ENCODE measurements around the gene ISG20L2. TPM values are rescaled to one million over a fixed set of nuclear protein-coding genes. Genes with fewer than 3 reads are reported as not detected.

ISG20L2 gene
- total RNA-seq, 1 donor from 2014 or later, result 23.7 TPM

GRCh38 chr1:156727926-156728598, 504 bp downstream of the ISG20L2 start, which contains the start of gene METTL25B:
TSS of gene METTL25B (plus strand) at chr1:156728469. CDS start at chr1:156729105, 636 bp downstream.
- Mint-ChIP-seq H3K27ac (peak within 1 kb of the TSS; percentile 90), H3K4me1 (peaks cover 13% of the 10 kb centered on the region), H3K9me3 (no peaks in the 10 kb centered on the region), H3K4me3 (no peak within 1 kb of the TSS), H3K36me3 (peaks cover 23% of the 10 kb centered on the region), H3K27me3 (ENCODE audit: insufficient read depth, low read depth) (peaks cover 5% of the 10 kb centered on the region)
- peaks cover 71% of the 10 kb centered on the region for H3K79me2 ChIP-seq (ENCODE audit: low read depth)
- TF ChIP-seq EZH2phosphoT487 (IDR thresholded peaks at IDR 0.05) (no peak), EZH2 (IDR thresholded peaks at IDR 0.05) (no peak), CTCF (IDR thresholded peaks at IDR 0.05) (no peak)
- no peaks in the 10 kb centered on the region for H3K27me3 ChIP-seq
- peaks cover 29% of the 10 kb centered on the region for H3K4me1 ChIP-seq
- no peaks in the 10 kb centered on the region for H3K9me3 ChIP-seq (ENCODE audit: low read depth)
- peak within 1 kb of the TSS; percentile 97 for H3K9ac ChIP-seq
- peak within 1 kb of the TSS; percentile 98 for H3K4me2 ChIP-seq
- H3K27ac ChIP-seq, result peak within 1 kb of the TSS; percentile 97
- H2AFZ ChIP-seq (replicated peaks), result peak within 1 kb of the TSS; percentile 78
- H3K4me3 ChIP-seq, result peak within 1 kb of the TSS; percentile 100
- H4K20me1 ChIP-seq (ENCODE audit: low read depth), result peaks cover 58% of the 10 kb centered on the region
- no peaks in the 10 kb centered on the region for H3K36me3 ChIP-seq
- H3F3A ChIP-seq (ENCODE audit: low read depth), result peaks cover 25% of the 10 kb centered on the region
- peak; percentile 93 for DNase-seq (ENCODE audit: low spot score)

GRCh38 chr1:156727492-156727891, 1.1 kb downstream of the ISG20L2 start:
- H3K36me3 ChIP-seq, result no peaks in the 10 kb centered on the region
- no peak overlapping the region for H3K4me3 Mint-ChIP-seq
- H3K4me3 ChIP-seq, result peak overlapping the region; percentile 100
- no peaks in the 10 kb centered on the region for H3K27me3 ChIP-seq
- TF ChIP-seq EZH2 (IDR thresholded peaks at IDR 0.05) (no peak), CTCF (IDR thresholded peaks at IDR 0.05) (no peak), EZH2phosphoT487 (IDR thresholded peaks at IDR 0.05) (no peak)
- H3K27ac ChIP-seq, result no peak overlapping the region
- DNase-seq (ENCODE audit: low spot score), result no peak
- no peaks in the 10 kb centered on the region for H3K9me3 Mint-ChIP-seq
- H3K36me3 Mint-ChIP-seq, result peaks cover 19% of the 10 kb centered on the region
- peaks cover 58% of the 10 kb centered on the region for H4K20me1 ChIP-seq (ENCODE audit: low read depth)
- H3F3A ChIP-seq (ENCODE audit: low read depth), result peaks cover 25% of the 10 kb centered on the region
- peaks cover 29% of the 10 kb centered on the region for H3K4me1 ChIP-seq
- peak overlapping the region; percentile 77 for H3K27ac Mint-ChIP-seq
- H3K4me2 ChIP-seq, result peak overlapping the region; percentile 98
- peaks cover 5% of the 10 kb centered on the region for H3K27me3 Mint-ChIP-seq (ENCODE audit: insufficient read depth, low read depth)
- H3K79me2 ChIP-seq (ENCODE audit: low read depth), result peaks cover 76% of the 10 kb centered on the region
- H3K9ac ChIP-seq, result peak overlapping the region; percentile 97
- peaks cover 13% of the 10 kb centered on the region for H3K4me1 Mint-ChIP-seq
- H3K9me3 ChIP-seq (ENCODE audit: low read depth), result no peaks in the 10 kb centered on the region
- no peak overlapping the region for H2AFZ ChIP-seq (replicated peaks)

DNA sequence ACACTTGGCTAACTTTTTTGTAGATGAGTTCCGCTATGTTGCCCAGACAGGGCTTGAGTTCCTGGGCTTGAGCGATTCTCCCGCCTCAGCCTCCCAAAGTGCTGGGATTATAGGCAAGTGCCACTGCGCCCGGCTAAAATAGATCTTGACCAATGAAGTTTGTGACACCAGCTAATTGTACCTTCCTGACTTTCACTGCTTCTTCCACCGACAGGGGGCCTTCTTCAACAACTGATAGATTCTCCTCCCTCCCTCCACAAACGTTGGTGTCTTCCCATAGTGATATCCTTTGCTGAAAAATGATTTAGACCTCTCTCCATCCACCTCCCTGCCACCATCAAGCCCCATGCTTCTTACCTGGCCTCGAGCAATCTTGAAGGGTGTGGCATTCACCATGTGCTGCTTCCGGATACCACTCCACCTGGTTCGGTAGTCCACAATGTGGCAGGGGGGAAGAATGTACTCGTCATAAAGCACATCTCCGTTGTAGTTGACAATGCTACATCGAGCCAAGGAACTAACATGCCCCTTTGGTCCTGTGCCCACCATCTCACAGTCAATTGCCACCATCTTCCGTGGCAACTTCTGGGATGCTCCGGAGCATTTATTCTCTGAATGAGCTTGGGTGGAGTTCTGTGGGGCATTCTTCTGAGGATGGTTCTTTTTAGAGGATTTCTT, 1.9 kb downstream of the ISG20L2 start:
- Histone ChIP-seq H3K4me1 (peaks cover 29% of the 10 kb centered on the region), H4K20me1 (ENCODE audit: low read depth) (peaks cover 62% of the 10 kb centered on the region), H3K27ac (no peak overlapping the region), H3K27me3 (no peaks in the 10 kb centered on the region), H3K4me2 (peak overlapping the region; percentile 98), H3K36me3 (no peaks in the 10 kb centered on the region), H3K79me2 (ENCODE audit: low read depth) (peaks cover 76% of the 10 kb centered on the region), H3K9me3 (ENCODE audit: low read depth) (no peaks in the 10 kb centered on the region), H3K9ac (no peak overlapping the region), H3F3A (ENCODE audit: low read depth) (peaks cover 25% of the 10 kb centered on the region), H2AFZ (replicated peaks) (no peak overlapping the region), H3K4me3 (peak overlapping the region; percentile 100)
- Mint-ChIP-seq H3K9me3 (no peaks in the 10 kb centered on the region), H3K27ac (no peak overlapping the region), H3K4me1 (peaks cover 13% of the 10 kb centered on the region), H3K27me3 (ENCODE audit: insufficient read depth, low read depth) (peaks cover 7% of the 10 kb centered on the region), H3K36me3 (peaks cover 19% of the 10 kb centered on the region), H3K4me3 (no peak overlapping the region)
- peak; percentile 69 for TF ChIP-seq CTCF (IDR thresholded peaks at IDR 0.05)
- TF ChIP-seq EZH2 (IDR thresholded peaks at IDR 0.05), result no peak
- TF ChIP-seq EZH2phosphoT487 (IDR thresholded peaks at IDR 0.05), result no peak
- DNase-seq (ENCODE audit: low spot score), result peak; percentile 76
